ENCODE results near the gene POGLUT2.
"Not testable (repeated sequence)": the region's sequence is repeated elsewhere in the genome, so short reads cannot be mapped to it uniquely, and the experiment has no call there.

POGLUT2 gene

DNA sequence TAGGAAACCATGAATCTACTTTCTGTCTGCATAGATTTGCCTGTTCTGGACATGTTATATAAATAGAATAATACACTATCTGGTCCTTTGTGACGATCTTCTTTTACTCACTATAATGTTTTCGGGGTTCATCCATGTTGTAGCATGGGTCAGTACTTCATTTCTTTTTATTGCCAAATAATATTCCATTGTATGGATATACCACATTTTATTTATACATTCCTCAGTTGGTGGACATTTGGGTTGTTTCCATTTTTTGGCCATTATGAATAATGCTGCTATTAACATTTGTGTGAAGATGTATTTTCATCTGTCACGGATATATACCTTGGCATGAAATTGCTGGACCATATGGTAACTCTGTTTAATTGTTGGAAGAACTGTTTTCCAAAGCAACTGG is 6.9 kb upstream of the POGLUT2 start:
- DNase-seq, result no peak

GRCh38 chr13:102800145-102801041 is 1.6 kb upstream of the POGLUT2 start:
- DNase-seq, result peak; percentile 16 to 63

DNA sequence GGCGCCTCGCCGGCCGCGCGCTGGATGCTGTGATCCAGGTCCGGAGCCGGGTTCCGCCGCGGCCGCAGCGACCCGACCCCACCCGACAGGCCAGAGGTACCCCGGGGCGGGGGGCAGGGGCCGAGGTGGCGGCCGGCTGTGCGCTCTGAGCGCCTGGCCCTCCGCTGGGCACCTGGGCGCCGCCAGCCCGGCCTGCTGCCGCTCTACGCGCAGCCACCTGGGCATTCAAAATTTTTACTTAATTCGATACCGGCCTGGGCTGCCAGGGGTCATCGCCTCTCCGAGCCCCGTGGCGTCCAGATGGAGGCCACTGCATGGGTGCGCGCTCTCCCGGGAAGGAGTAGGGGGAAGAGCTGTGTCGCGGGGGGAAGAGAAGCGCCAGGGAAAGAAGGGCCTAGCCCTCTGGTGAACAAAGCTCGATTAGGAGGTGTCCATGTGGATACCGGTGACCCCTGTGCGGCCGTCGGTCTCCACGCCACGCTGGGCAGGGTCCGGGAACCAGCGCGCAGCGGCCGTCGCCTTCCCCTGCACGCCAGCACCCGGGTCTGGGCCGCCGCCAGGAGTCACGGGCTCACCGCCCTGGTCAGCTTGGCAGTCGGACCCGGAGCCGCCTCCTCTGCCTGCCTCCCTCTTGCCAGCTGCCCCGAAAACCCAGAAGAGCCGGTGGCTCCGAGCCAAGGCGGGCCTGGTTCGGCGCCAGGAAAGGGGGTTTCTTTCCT is 809 bp upstream of the POGLUT2 start:
- DNase-seq, result no peak

GRCh38 chr13:102793611-102794355 is 5.0 kb downstream of the POGLUT2 start:
- no peak for DNase-seq

GRCh38 chr13:102792396-102792795 is 6.4 kb downstream of the POGLUT2 start:
- DNase-seq, result no peak

DNA sequence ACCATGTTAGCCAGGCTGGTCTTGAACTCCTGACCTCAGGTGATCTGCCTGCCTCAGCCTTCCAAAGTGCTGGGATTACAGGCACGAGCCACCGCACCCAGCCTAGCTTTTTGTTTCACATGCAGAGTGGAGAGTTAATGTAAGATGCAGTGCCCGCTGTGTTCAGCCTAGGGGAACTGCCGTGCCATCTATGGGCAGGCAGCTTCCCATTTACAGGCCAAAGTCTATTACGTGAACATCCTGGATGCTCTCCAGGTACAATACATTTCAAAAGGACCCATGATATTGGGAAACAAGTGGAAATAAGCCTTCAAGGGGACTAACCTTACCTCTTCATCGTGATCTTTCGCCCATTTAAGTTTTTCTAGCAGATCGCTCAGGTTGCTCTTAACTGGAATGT is 10.1 kb downstream of the POGLUT2 start:
- DNase-seq, result no peak

- DNase-seq, result no peak
Observed at GRCh38 chr13:102784483-102784882, 14.3 kb downstream of the POGLUT2 start.

- no peak for DNase-seq
Observed at GRCh38 chr13:102781591-102781990, 17.2 kb downstream of the POGLUT2 start.

DNA sequence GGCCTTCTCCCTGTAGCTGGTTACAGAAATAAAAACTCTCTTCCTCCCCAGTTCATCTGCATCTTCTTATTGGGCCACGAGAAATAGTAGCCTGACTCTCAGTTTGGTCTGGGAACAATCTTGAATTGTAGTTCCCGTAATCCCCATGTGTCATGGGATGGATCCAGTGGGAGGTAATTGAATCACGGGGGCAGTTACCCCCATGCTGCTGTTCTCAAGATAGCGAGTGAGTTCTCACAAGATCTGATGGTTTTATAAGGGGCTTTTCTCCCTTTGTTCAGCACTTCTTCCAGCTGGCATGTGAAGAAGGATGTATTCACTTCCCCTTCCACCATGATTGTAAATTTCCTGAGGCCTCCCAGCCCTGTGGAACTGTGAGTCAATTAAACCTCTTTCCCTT is 18.1 kb downstream of the POGLUT2 start:
- not testable (repeated sequence) for DNase-seq

DNA sequence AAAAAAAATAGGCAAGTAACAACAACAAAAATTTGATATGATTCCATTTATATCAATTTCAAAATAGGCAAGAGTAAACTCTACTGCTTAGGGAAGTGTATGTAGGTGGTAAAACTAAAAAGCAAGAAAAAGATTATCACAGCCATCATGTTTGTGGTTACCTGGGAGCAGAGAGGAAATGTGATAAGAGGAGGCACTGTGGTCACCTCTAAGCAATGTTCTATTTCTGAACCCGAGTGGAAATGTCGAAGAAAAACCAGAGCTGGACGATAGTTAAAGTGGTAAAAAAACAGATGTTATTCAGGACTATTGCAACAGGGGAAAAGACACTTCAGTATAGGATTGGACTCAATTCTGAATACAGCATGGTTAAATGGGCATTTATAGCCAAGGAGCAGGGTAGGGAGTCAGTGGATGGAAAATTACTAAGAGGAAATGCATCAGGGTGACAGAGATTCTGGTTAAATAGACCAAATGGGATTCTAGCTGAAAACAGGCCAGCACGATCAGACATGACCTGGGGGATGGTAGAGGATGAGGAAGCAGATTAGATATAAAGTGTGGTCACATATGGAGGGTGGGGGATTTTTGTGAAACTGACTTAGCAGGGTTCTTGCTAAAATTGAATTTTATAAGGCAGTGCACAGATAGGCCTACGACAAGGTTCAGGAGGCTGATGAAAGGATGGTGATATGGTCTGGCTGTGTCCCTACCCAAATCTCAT is 19.2 kb downstream of the POGLUT2 start:
- DNase-seq, result no peak

- DNase-seq, result no peak
Observed at GRCh38 chr13:102777736-102778135, 21.0 kb downstream of the POGLUT2 start.

DNA sequence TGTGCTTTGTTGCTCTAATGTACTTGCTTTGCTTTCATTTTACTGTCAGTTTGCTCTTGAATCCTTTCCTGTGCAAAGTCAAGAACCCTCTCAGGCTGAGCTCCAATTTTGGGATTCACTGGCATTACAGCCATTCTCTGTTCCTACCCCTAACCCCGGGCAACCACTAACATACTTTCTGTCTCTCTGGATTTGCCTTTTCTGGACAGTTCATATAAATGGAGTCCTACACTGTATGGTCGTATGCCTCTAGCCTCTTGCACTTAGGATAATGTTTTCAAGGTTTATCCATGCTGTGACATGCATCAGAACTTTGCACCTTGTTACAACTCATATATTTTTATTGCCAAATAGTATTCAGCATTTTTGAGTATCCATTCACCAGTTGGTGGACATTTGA is 22.5 kb downstream of the POGLUT2 start:
- no peak for DNase-seq

- DNase-seq, result no peak
Observed at GRCh38 chr13:102774591-102775520, 23.9 kb downstream of the POGLUT2 start.

GRCh38 chr13:102774214-102774568 is 24.6 kb downstream of the POGLUT2 start:
- no peak for DNase-seq

GRCh38 chr13:102773441-102774213 is 25.1 kb downstream of the POGLUT2 start, which contains the start of gene TEX30:
TSS of gene TEX30 (minus strand) at chr13:102773786. CDS start at chr13:102770026, 3,760 bp downstream.
- peak in 1 of 2 experiments; percentile 85 for DNase-seq

DNA sequence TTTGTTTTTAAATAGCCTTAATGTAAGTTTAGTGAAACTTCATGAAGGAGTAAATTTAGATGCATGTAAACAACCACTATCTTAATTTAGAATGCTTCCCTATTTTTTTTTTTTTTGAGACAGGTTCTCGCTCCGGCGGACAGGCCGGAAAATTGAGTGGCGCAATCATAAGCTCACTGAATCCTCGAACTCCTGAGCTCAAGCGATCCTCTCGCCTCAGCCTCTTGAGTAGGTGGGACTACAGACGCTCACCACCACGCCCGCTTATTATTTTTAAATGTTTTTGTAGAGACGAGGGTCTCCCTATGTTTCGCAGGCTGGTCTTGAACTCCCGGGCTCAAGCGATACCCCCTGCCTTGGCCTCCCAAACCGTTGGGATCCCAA is 26.7 kb downstream of the POGLUT2 start:
- no peak for DNase-seq

GRCh38 chr13:102771298-102772041 is 27.3 kb downstream of the POGLUT2 start:
- no peak for DNase-seq

DNA sequence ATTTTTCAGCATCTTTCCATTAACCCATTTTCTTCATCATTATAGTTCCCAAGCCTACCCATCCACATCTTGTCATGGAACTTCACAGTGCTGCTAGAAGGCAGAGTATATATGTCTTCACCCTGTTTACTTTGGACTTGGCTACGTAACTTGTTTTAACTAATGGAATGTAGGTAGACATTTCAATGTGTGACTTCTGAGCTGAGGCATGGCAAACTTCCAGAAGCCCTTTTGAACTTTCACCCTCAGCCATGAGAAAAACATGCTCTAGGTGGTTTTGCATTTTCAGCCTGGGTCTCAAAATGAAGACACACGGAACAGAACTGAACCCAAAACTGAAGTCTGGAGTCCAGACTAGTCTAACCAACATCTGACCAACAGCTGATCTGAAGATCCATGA is 28.3 kb downstream of the POGLUT2 start:
- DNase-seq, result no peak

DNA sequence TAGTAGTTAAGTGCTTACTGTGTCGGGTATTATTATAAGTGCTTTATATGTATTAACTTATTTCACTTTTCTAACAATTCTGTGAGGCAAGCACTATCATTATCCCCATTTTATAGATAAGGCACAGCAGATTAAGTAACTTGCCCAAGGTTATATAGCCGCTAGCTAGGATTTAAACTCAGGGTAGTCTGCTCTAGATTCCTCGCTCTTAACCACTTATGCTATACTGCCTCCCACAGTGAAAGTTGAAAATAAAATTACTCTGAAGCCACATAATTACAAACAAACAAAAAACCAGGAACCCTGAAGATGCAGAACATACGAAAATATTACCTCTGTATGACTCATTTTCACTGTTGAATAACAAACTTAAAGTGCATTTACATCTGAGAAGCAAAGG is 29.1 kb downstream of the POGLUT2 start:
- DNase-seq, result no peak

DNA sequence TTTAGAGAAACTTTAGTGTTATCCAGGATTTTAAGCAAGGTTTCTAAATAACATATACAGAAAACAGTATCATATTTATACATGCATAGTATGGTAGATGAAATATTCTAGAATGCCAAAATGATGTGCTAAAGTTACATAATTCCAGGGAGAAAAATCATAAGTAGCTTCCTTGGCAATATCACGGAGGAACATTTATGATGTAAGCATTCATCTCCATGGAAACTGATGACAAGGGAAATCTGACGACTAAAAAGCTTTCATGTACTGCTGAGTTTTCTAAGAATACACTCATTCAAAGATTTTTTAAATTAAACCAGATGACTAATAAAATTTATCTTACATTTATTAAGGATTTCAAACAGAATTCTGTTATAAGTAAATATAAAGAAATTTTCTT is 29.9 kb downstream of the POGLUT2 start:
- no peak for DNase-seq

Measured in NCI-H446 (cell line).